ENCODE data around the gene MRGPRE.

Gene MRGPRE

GRCh38 chr11:3197878-3198528 is 34.2 kb downstream of the MRGPRE start:
- no peak for DNase-seq (ENCODE audit: insufficient read length, low spot score)
- TF ChIP-seq SPI1 (IDR thresholded peaks at IDR 0.05; ENCODE audit: low read depth, low read length) (no peak), POU2F2 (IDR thresholded peaks at IDR 0.05; ENCODE audit: low read depth, low read length) (no peak), POLR2A (IDR thresholded peaks at IDR 0.05; ENCODE audit: low read depth, low read length) (no peak), POLR2AphosphoS5 (IDR thresholded peaks at IDR 0.05; ENCODE audit: low read depth, low read length) (no peak), PAX5 (IDR thresholded peaks at IDR 0.05; ENCODE audit: insufficient read depth, low read length, severe bottlenecking) (no peak)
- FAIRE-seq: no peak

- no peak for FAIRE-seq
- TF ChIP-seq POLR2AphosphoS5 (IDR thresholded peaks at IDR 0.05; ENCODE audit: low read depth, low read length) (no peak), TAF1 (IDR thresholded peaks at IDR 0.05; ENCODE audit: low read depth, low read length) (no peak), SPI1 (IDR thresholded peaks at IDR 0.05; ENCODE audit: low read depth, low read length) (no peak), POLR2A (IDR thresholded peaks at IDR 0.05; ENCODE audit: low read depth, low read length) (no peak), PAX5 (IDR thresholded peaks at IDR 0.05; ENCODE audit: insufficient read depth, low read length, severe bottlenecking) (no peak), POU2F2 (IDR thresholded peaks at IDR 0.05; ENCODE audit: low read depth, low read length) (no peak)
- no peak for DNase-seq (ENCODE audit: insufficient read length, low spot score)
These were observed 35.0 kb downstream of the MRGPRE start for GRCh38 chr11:3197044-3197695.

- TF ChIP-seq PAX5 (IDR thresholded peaks at IDR 0.05; ENCODE audit: insufficient read depth, low read length, severe bottlenecking) (no peak), POLR2AphosphoS5 (IDR thresholded peaks at IDR 0.05; ENCODE audit: low read depth, low read length) (no peak), POLR2A (IDR thresholded peaks at IDR 0.05; ENCODE audit: low read depth, low read length) (no peak), POU2F2 (IDR thresholded peaks at IDR 0.05; ENCODE audit: low read depth, low read length) (no peak), TAF1 (IDR thresholded peaks at IDR 0.05; ENCODE audit: low read depth, low read length) (no peak), SPI1 (IDR thresholded peaks at IDR 0.05; ENCODE audit: low read depth, low read length) (no peak)
- FAIRE-seq (no peak), DNase-seq (ENCODE audit: insufficient read length, low spot score) (no peak)
These were observed 35.8 kb downstream of the MRGPRE start for GRCh38 chr11:3196161-3197043.

GRCh38 chr11:3195251-3196160 is 36.7 kb downstream of the MRGPRE start:
- TF ChIP-seq POLR2AphosphoS5 (IDR thresholded peaks at IDR 0.05; ENCODE audit: low read depth, low read length) (no peak), SPI1 (IDR thresholded peaks at IDR 0.05; ENCODE audit: low read depth, low read length) (peak; percentile 40; the same call in 1 of the 2 replicates)
- FAIRE-seq (no peak), DNase-seq (ENCODE audit: insufficient read length, low spot score) (no peak)

- DNase-seq (ENCODE audit: insufficient read length, low spot score): no peak
- TF ChIP-seq POU2F2 (IDR thresholded peaks at IDR 0.05; ENCODE audit: low read depth, low read length) (no peak), TAF1 (IDR thresholded peaks at IDR 0.05; ENCODE audit: low read depth, low read length) (no peak), POLR2AphosphoS5 (IDR thresholded peaks at IDR 0.05; ENCODE audit: low read depth, low read length) (no peak), PAX5 (IDR thresholded peaks at IDR 0.05; ENCODE audit: insufficient read depth, low read length, severe bottlenecking) (no peak), SPI1 (IDR thresholded peaks at IDR 0.05; ENCODE audit: low read depth, low read length) (no peak)
- FAIRE-seq: no peak
These were observed 38.0 kb downstream of the MRGPRE start for GRCh38 chr11:3194016-3194816.

GRCh38 chr11:3193373-3194015 is 38.7 kb downstream of the MRGPRE start:
- TF ChIP-seq POLR2AphosphoS5 (IDR thresholded peaks at IDR 0.05; ENCODE audit: low read depth, low read length): no peak
- TF ChIP-seq POU2F2 (IDR thresholded peaks at IDR 0.05; ENCODE audit: low read depth, low read length): no peak
- no peak for TF ChIP-seq PAX5 (IDR thresholded peaks at IDR 0.05; ENCODE audit: insufficient read depth, low read length, severe bottlenecking)
- TF ChIP-seq SPI1 (IDR thresholded peaks at IDR 0.05; ENCODE audit: low read depth, low read length): no peak
- no peak for TF ChIP-seq POLR2A (IDR thresholded peaks at IDR 0.05; ENCODE audit: low read depth, low read length)
- TF ChIP-seq TAF1 (IDR thresholded peaks at IDR 0.05; ENCODE audit: low read depth, low read length): no peak
- FAIRE-seq (no peak), DNase-seq (ENCODE audit: insufficient read length, low spot score) (no peak)

GRCh38 chr11:3192511-3193372 is 39.5 kb downstream of the MRGPRE start:
- no peak for FAIRE-seq
- DNase-seq (ENCODE audit: insufficient read length, low spot score): no peak

More at GRCh38 chr11:3192511-3193372, 39.5 kb downstream of the MRGPRE start:
- TF ChIP-seq PAX5 (IDR thresholded peaks at IDR 0.05; ENCODE audit: insufficient read depth, low read length, severe bottlenecking) (no peak), TAF1 (IDR thresholded peaks at IDR 0.05; ENCODE audit: low read depth, low read length) (no peak), POU2F2 (IDR thresholded peaks at IDR 0.05; ENCODE audit: low read depth, low read length) (no peak), POLR2AphosphoS5 (IDR thresholded peaks at IDR 0.05; ENCODE audit: low read depth, low read length) (no peak), POLR2A (IDR thresholded peaks at IDR 0.05; ENCODE audit: low read depth, low read length) (no peak), SPI1 (IDR thresholded peaks at IDR 0.05; ENCODE audit: low read depth, low read length) (no peak)
